Stimulated activated CD4-positive, alpha-beta T cell treated with anti-CD3 and anti-CD28 coated beads, Interleukin-2, amount 100 ng/mL, for 24 hours (primary cell): ENCODE results near the gene HTR1E.
"Not testable (repeated sequence)": the region's sequence is repeated elsewhere in the genome, so short reads cannot be mapped to it uniquely, and the experiment has no call there.

Source experiments
- DNase-seq, 2 donors: peaks; one replicate each; pipeline ENCODE4 v3.0.0-alpha.2; 2020

HTR1E gene

GRCh38 chr6:87001494-87001893 lies 64.2 kb downstream of the HTR1E start:
- DNase-seq = no peak

GRCh38 chr6:87002391-87002790 lies 65.1 kb downstream of the HTR1E start:
- not testable (repeated sequence) for DNase-seq

- not testable (repeated sequence) for DNase-seq
Observed at GRCh38 chr6:87006541-87006940, 69.2 kb downstream of the HTR1E start.

GRCh38 chr6:87009581-87009980 lies 72.3 kb downstream of the HTR1E start:
- DNase-seq = not testable (repeated sequence)

GRCh38 chr6:87012035-87012434 lies 74.7 kb downstream of the HTR1E start:
- DNase-seq = no peak

GRCh38 chr6:87012743-87013142 lies 75.4 kb downstream of the HTR1E start:
- no peak for DNase-seq

- DNase-seq = no peak
Observed at GRCh38 chr6:87016772-87017171, 79.4 kb downstream of the HTR1E start.

- DNase-seq = no peak
Observed at GRCh38 chr6:87027021-87027420, 89.7 kb downstream of the HTR1E start.

- no peak for DNase-seq
Observed at GRCh38 chr6:87029711-87030314, 92.5 kb downstream of the HTR1E start.

- DNase-seq = no peak
Observed at GRCh38 chr6:87040729-87041128, 103.4 kb downstream of the HTR1E start.

- no peak for DNase-seq
Observed at GRCh38 chr6:87045521-87046075, 108.3 kb downstream of the HTR1E start.

GRCh38 chr6:87049779-87050178 lies 112.5 kb downstream of the HTR1E start:
- no peak for DNase-seq

- no peak for DNase-seq
Observed at GRCh38 chr6:87053312-87053711, 116.0 kb downstream of the HTR1E start.

GRCh38 chr6:87054143-87054833 lies 117.0 kb downstream of the HTR1E start:
- no peak for DNase-seq

- DNase-seq = no peak
Observed at GRCh38 chr6:87059943-87060342, 122.6 kb downstream of the HTR1E start.

GRCh38 chr6:87065117-87065516 lies 127.8 kb downstream of the HTR1E start:
- no peak for DNase-seq
